BJ (cell line): ENCODE measurements around the gene EYA3. TPM values are rescaled to one million over a fixed set of nuclear protein-coding genes. Genes with fewer than 3 reads are reported as not detected.

Experiments
- CTCF ChIA-PET: fragments of 350-600 bp; formaldehyde crosslinking; extraction: SDS; loops from one replicate; lab custom pipeline; 2021; ENCODE audit warnings: antibody characterized with exemption, inconsistent platforms; lab: Yijun Ruan, JAX
- POLR2A ChIA-PET: fragments of 300-600 bp; sonication (Branson Sonifier 250); formaldehyde crosslinking; extraction: SDS; loops from one replicate; lab custom pipeline; 2021; ENCODE audit warnings: antibody characterized with exemption; lab: Charles Lee
- DNase-seq: peaks from one replicate; pipeline ENCODE4 v3.0.0-alpha.2; 2011; ENCODE audit warnings: low read depth
- H3K27me3 ChIP-seq: 2 replicates; pipeline ENCODE4 v1.6.0; 2011; ENCODE audit warnings: low read length; ENCODE audit not compliant: control insufficient read depth, insufficient read depth
- H3K36me3 ChIP-seq: 2 replicates; pipeline ENCODE4 v1.5.1; 2011; ENCODE audit warnings: low read length; ENCODE audit not compliant: control insufficient read depth, insufficient read depth
- H3K4me3 ChIP-seq: 2 replicates; pipeline ENCODE4 v1.5.1; 2011; ENCODE audit warnings: low read depth, mild to moderate bottlenecking, control low read depth, low read length
- polyA plus RNA-seq: library from polyadenylated mRNA; depleted of rRNA; stranded (reverse); fragments of >200 nt; gene quantifications from 2 replicates; pipeline ENCODE4 v1.2.3, GENCODE V29; 2011
- TF ChIP-seq, protein P1 (sequence below): IDR thresholded peaks from 2 replicates; pipeline ENCODE4 v1.5.1; 2011; ENCODE audit warnings: low read depth, mild to moderate bottlenecking, control low read depth, inconsistent platforms, low read length, moderate library complexity; ENCODE audit not compliant: insufficient read depth

EYA3 gene
- polyA plus RNA-seq, 1 experiment = 8.6 TPM

GRCh38 chr1:28111157-28111556 is 22.7 kb upstream of the EYA3 start:
- POLR2A ChIA-PET = no interaction called here
- TF ChIP-seq, protein P1, sequence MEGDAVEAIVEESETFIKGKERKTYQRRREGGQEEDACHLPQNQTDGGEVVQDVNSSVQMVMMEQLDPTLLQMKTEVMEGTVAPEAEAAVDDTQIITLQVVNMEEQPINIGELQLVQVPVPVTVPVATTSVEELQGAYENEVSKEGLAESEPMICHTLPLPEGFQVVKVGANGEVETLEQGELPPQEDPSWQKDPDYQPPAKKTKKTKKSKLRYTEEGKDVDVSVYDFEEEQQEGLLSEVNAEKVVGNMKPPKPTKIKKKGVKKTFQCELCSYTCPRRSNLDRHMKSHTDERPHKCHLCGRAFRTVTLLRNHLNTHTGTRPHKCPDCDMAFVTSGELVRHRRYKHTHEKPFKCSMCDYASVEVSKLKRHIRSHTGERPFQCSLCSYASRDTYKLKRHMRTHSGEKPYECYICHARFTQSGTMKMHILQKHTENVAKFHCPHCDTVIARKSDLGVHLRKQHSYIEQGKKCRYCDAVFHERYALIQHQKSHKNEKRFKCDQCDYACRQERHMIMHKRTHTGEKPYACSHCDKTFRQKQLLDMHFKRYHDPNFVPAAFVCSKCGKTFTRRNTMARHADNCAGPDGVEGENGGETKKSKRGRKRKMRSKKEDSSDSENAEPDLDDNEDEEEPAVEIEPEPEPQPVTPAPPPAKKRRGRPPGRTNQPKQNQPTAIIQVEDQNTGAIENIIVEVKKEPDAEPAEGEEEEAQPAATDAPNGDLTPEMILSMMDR = no peak
- no peak for DNase-seq
- H3K4me3 ChIP-seq = no peak overlapping the region
- no peaks in the 10 kb centered on the region for H3K36me3 ChIP-seq
- CTCF ChIA-PET = interaction anchor here (1.1 kb wide), 1 partner anchor 19 kb away, joined by 3 read pairs; no protein-coding TSS in a partner anchor
- no peaks in the 10 kb centered on the region for H3K27me3 ChIP-seq

GRCh38 chr1:28110555-28110954 is 22.1 kb upstream of the EYA3 start:
- no peak for DNase-seq
- POLR2A ChIA-PET = no interaction called here
- no peaks in the 10 kb centered on the region for H3K27me3 ChIP-seq
- no peak overlapping the region for H3K4me3 ChIP-seq
- TF ChIP-seq, protein P1 = no peak
- H3K36me3 ChIP-seq = no peaks in the 10 kb centered on the region
- CTCF ChIA-PET = interaction anchor here (1.1 kb wide), 1 partner anchor 19 kb away, joined by 3 read pairs; no protein-coding TSS in a partner anchor

DNA sequence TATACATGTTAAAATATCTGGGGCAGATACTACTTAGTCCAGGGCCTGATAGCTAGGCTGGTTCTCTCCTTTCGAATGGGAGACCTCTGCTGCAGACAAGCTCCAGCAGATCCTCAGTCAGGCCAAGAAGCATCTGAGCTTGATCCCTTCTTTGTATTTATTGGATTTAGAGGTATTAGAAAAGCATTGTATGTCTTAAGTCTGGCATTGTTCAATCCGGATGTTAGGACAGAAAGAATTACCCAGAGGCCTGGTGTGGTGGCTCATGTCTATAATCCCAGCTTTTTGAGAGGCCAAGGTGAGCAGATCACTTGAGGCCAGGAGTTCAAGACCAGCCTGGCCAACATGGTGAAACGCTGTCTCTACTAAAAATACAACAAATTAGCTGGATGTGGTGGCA is 21.2 kb upstream of the EYA3 start:
- H3K27me3 ChIP-seq = no peaks in the 10 kb centered on the region
- no peak for DNase-seq
- CTCF ChIA-PET = interaction anchor here (1.0 to 2.1 kb wide), 2 partner anchors 78 to 99 kb away, joined by 3 to 5 read pairs; no protein-coding TSS in a partner anchor
- no peaks in the 10 kb centered on the region for H3K36me3 ChIP-seq
- POLR2A ChIA-PET = no interaction called here
- no peak overlapping the region for H3K4me3 ChIP-seq
- TF ChIP-seq, protein P1 = no peak

DNA sequence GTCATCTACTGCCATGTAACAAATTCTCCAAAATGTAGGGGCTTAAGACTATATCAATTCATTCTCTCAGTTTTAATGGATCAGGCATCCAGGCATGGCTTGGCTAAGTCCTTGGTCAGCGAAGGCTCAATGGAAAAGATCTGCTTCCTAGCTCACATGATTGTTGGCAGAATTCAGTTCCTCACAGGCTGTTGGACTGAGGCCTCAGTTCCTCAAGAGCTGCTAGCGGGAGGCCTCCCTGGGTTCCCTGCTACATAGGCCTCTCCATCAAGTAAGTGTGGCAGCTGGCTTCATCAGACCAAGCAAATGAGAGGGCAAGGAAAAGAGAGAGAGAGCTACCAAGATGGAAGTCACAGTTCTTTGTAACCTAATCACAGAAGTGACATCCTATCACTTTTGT is 19.6 kb upstream of the EYA3 start:
- POLR2A ChIA-PET = no interaction called here
- Histone ChIP-seq H3K4me3 (no peak overlapping the region), H3K36me3 (no peaks in the 10 kb centered on the region), H3K27me3 (no peaks in the 10 kb centered on the region)
- DNase-seq = no peak
- CTCF ChIA-PET = interaction anchor here (1.3 to 2.1 kb wide), 3 partner anchors 9 to 250 kb away, joined by 3 to 5 read pairs (median 5); no protein-coding TSS in a partner anchor
- TF ChIP-seq, protein P1 = no peak

GRCh38 chr1:28104866-28105467 is 16.6 kb upstream of the EYA3 start:
- ChIA-PET CTCF (interaction anchor here (1.0 to 1.3 kb wide), 7 partner anchors 9 to 108 kb away, joined by 3 to 12 read pairs (median 3); partner anchors contain the start of gene EYA3), POLR2A (interaction anchor here (0.6 to 0.7 kb wide), 2 partner anchors 131 to 1072 kb away, joined by 3 to 4 read pairs; partner anchors contain the start of gene ATP5IF1)
- no peak for DNase-seq
- Histone ChIP-seq H3K36me3 (no peaks in the 10 kb centered on the region), H3K4me3 (peak overlapping the region; percentile 23), H3K27me3 (no peaks in the 10 kb centered on the region)
- TF ChIP-seq, protein P1 = no peak
